ENCODE results near the gene INO80D. TPM values are rescaled to one million over a fixed set of nuclear protein-coding genes. Genes with fewer than 3 reads are reported as not detected.

INO80D gene
- total RNA-seq, 1 experiment from 2014 or later = 8.8 TPM

DNA sequence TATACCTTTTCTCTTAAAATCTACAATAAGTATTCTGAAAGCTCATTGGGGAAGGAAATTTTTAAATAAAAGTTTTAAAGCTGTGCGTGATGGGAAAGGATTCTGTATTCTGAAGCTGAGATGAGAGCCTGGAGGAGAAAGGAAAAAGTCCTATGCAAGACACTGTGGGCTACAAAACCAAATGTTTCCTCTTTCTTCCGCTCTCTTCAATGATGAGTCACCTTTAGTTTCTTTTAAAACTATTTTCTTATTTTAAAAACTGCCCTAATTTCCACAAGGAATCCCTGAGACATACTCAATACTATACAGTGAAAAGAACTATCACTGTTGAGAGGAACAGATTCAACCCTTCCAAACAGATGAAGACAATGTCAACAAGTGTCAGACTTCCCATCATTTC is 87.4 kb downstream of the INO80D start:
- Histone ChIP-seq H3F3A (ENCODE audit: low read length, unreplicated experiment) (no peaks in the 10 kb centered on the region), H2AFZ (ENCODE audit: low read length) (no peak overlapping the region), H4K20me1 (ENCODE audit: low read length) (no peaks in the 10 kb centered on the region), H3K79me2 (ENCODE audit: low read length) (no peaks in the 10 kb centered on the region), H3K9ac (ENCODE audit: low read length) (no peak overlapping the region), H3K27me3 (ENCODE audit: low read length) (no peaks in the 10 kb centered on the region), H3K27ac (ENCODE audit: low read length) (no peak overlapping the region), H3K9me2 (replicated peaks; ENCODE audit: low read length) (no peaks in the 10 kb centered on the region), H3K36me3 (ENCODE audit: low read depth, low read length) (no peaks in the 10 kb centered on the region), H3K4me2 (ENCODE audit: low read length) (no peak overlapping the region), H3K4me3 (ENCODE audit: low read length) (no peak overlapping the region), H3K4me1 (ENCODE audit: insufficient read depth, low read length) (no peaks in the 10 kb centered on the region), H3K9me3 (ENCODE audit: low read length) (no peaks in the 10 kb centered on the region)
- no peak for DNase-seq
- ChIA-PET POLR2A (ENCODE audit: unreplicated experiment) (no interaction called here), CTCF (no interaction called here)
- no TSS peak for BruUV-seq (replicated peaks)
- TF ChIP-seq, protein P1, sequence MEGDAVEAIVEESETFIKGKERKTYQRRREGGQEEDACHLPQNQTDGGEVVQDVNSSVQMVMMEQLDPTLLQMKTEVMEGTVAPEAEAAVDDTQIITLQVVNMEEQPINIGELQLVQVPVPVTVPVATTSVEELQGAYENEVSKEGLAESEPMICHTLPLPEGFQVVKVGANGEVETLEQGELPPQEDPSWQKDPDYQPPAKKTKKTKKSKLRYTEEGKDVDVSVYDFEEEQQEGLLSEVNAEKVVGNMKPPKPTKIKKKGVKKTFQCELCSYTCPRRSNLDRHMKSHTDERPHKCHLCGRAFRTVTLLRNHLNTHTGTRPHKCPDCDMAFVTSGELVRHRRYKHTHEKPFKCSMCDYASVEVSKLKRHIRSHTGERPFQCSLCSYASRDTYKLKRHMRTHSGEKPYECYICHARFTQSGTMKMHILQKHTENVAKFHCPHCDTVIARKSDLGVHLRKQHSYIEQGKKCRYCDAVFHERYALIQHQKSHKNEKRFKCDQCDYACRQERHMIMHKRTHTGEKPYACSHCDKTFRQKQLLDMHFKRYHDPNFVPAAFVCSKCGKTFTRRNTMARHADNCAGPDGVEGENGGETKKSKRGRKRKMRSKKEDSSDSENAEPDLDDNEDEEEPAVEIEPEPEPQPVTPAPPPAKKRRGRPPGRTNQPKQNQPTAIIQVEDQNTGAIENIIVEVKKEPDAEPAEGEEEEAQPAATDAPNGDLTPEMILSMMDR (conservative IDR thresholded peaks at IDR 0.05; ENCODE audit: low read depth, low read length) = no peak
- TF ChIP-seq EZH2phosphoT487 (IDR thresholded peaks at IDR 0.05; ENCODE audit: borderline replicate concordance, low read length) = no peak
- no peak for TF ChIP-seq EZH2 (IDR thresholded peaks at IDR 0.05; ENCODE audit: low read length, unreplicated experiment)
- intact Hi-C loops (cut with micrococcal nuclease) = no loop called here
- no peak for ATAC-seq

GRCh38 chr2:205996161-205996560 is 89.8 kb downstream of the INO80D start:
- H3K4me2 ChIP-seq (ENCODE audit: low read length) = no peak overlapping the region
- BruUV-seq (replicated peaks) = no TSS peak
- H3K27me3 ChIP-seq (ENCODE audit: low read length) = no peaks in the 10 kb centered on the region
- DNase-seq (no peak), ATAC-seq (no peak)
- H3K27ac ChIP-seq (ENCODE audit: low read length) = no peak overlapping the region
- TF ChIP-seq, protein P1 (conservative IDR thresholded peaks at IDR 0.05; ENCODE audit: low read depth, low read length) = no peak
- TF ChIP-seq EZH2 (IDR thresholded peaks at IDR 0.05; ENCODE audit: low read length, unreplicated experiment) = no peak
- no peaks in the 10 kb centered on the region for H3K9me3 ChIP-seq (ENCODE audit: low read length)
- no peaks in the 10 kb centered on the region for H3K9me2 ChIP-seq (replicated peaks; ENCODE audit: low read length)
- no peaks in the 10 kb centered on the region for H3K79me2 ChIP-seq (ENCODE audit: low read length)
- H3K4me1 ChIP-seq (ENCODE audit: insufficient read depth, low read length) = no peaks in the 10 kb centered on the region
- CTCF ChIA-PET = no interaction called here
- H2AFZ ChIP-seq (ENCODE audit: low read length) = no peak overlapping the region
- H3K4me3 ChIP-seq (ENCODE audit: low read length) = no peak overlapping the region
- intact Hi-C loops (cut with micrococcal nuclease) = no loop called here
- H3K36me3 ChIP-seq (ENCODE audit: low read depth, low read length) = no peaks in the 10 kb centered on the region
- POLR2A ChIA-PET (ENCODE audit: unreplicated experiment) = no interaction called here
- no peaks in the 10 kb centered on the region for H4K20me1 ChIP-seq (ENCODE audit: low read length)
- H3K9ac ChIP-seq (ENCODE audit: low read length) = no peak overlapping the region
- H3F3A ChIP-seq (ENCODE audit: low read length, unreplicated experiment) = no peaks in the 10 kb centered on the region

GRCh38 chr2:205995260-205995659 is 90.7 kb downstream of the INO80D start:
- no peaks in the 10 kb centered on the region for H3K9me3 ChIP-seq (ENCODE audit: low read length)
- ChIA-PET POLR2A (ENCODE audit: unreplicated experiment) (interaction anchor here (0.6 kb wide), 1 partner anchor 40 kb away, joined by 8 read pairs; no protein-coding TSS in a partner anchor), CTCF (no interaction called here)
- intact Hi-C loops (cut with micrococcal nuclease) = no loop called here
- H3K27me3 ChIP-seq (ENCODE audit: low read length) = no peaks in the 10 kb centered on the region
- H3K4me3 ChIP-seq (ENCODE audit: low read length) = no peak overlapping the region
- ATAC-seq (no peak; the same call in 1 of the 2 replicates), DNase-seq (peak; percentile 15)
- H2AFZ ChIP-seq (ENCODE audit: low read length) = no peak overlapping the region
- BruUV-seq (replicated peaks) = no TSS peak
- no peak overlapping the region for H3K27ac ChIP-seq (ENCODE audit: low read length)
- no peaks in the 10 kb centered on the region for H3K79me2 ChIP-seq (ENCODE audit: low read length)
- H3K9me2 ChIP-seq (replicated peaks; ENCODE audit: low read length) = no peaks in the 10 kb centered on the region
- no peak overlapping the region for H3K9ac ChIP-seq (ENCODE audit: low read length)
- H3K4me2 ChIP-seq (ENCODE audit: low read length) = no peak overlapping the region
- TF ChIP-seq, protein P1 (conservative IDR thresholded peaks at IDR 0.05; ENCODE audit: low read depth, low read length) = peak; percentile 49
- no peak for TF ChIP-seq EZH2 (IDR thresholded peaks at IDR 0.05; ENCODE audit: low read length, unreplicated experiment)
- H3F3A ChIP-seq (ENCODE audit: low read length, unreplicated experiment) = no peaks in the 10 kb centered on the region
- H3K4me1 ChIP-seq (ENCODE audit: insufficient read depth, low read length) = no peaks in the 10 kb centered on the region
- no peaks in the 10 kb centered on the region for H3K36me3 ChIP-seq (ENCODE audit: low read depth, low read length)
- no peaks in the 10 kb centered on the region for H4K20me1 ChIP-seq (ENCODE audit: low read length)
